ENCODE results near the gene C9orf152. TPM values are rescaled to one million over a fixed set of nuclear protein-coding genes. Genes with fewer than 3 reads are reported as not detected.

C9orf152 gene
- total RNA-seq, 1 donor from 2014 or later = not detected

GRCh38 chr9:110157823-110158664, 49.9 kb downstream of the C9orf152 start:
- H3K4me1 Mint-ChIP-seq (ENCODE audit: low read depth) = peaks cover 28% of the 10 kb centered on the region
- no peaks in the 10 kb centered on the region for H3K9me3 Mint-ChIP-seq (ENCODE audit: low read depth)
- DNase-seq (ENCODE audit: low spot score) = no peak
- H3K4me3 Mint-ChIP-seq (ENCODE audit: unreplicated experiment) = no peak overlapping the region
- TF ChIP-seq CTCF (IDR thresholded peaks at IDR 0.05) = no peak
- no peaks in the 10 kb centered on the region for H3K27me3 Mint-ChIP-seq (ENCODE audit: low read depth)
- no peak overlapping the region for H3K27ac Mint-ChIP-seq (ENCODE audit: unreplicated experiment)
- H3K36me3 Mint-ChIP-seq (ENCODE audit: low read depth) = peaks cover 13% of the 10 kb centered on the region

- no peak for TF ChIP-seq CTCF (IDR thresholded peaks at IDR 0.05)
- H3K9me3 Mint-ChIP-seq (ENCODE audit: low read depth) = no peaks in the 10 kb centered on the region
- H3K27ac Mint-ChIP-seq (ENCODE audit: unreplicated experiment) = peak overlapping the region; percentile 39
- peaks cover 11% of the 10 kb centered on the region for H3K36me3 Mint-ChIP-seq (ENCODE audit: low read depth)
- no peak for DNase-seq (ENCODE audit: low spot score)
- no peak overlapping the region for H3K4me3 Mint-ChIP-seq (ENCODE audit: unreplicated experiment)
- H3K4me1 Mint-ChIP-seq (ENCODE audit: low read depth) = peaks cover 39% of the 10 kb centered on the region
- H3K27me3 Mint-ChIP-seq (ENCODE audit: low read depth) = no peaks in the 10 kb centered on the region
Observed at GRCh38 chr9:110156902-110157301, 51.1 kb downstream of the C9orf152 start.

- Mint-ChIP-seq H3K9me3 (ENCODE audit: low read depth) (no peaks in the 10 kb centered on the region), H3K27ac (ENCODE audit: unreplicated experiment) (no peak overlapping the region), H3K36me3 (ENCODE audit: low read depth) (peaks cover 10% of the 10 kb centered on the region), H3K4me1 (ENCODE audit: low read depth) (peaks cover 43% of the 10 kb centered on the region), H3K4me3 (ENCODE audit: unreplicated experiment) (no peak overlapping the region), H3K27me3 (ENCODE audit: low read depth) (no peaks in the 10 kb centered on the region)
- no peak for DNase-seq (ENCODE audit: low spot score)
- TF ChIP-seq CTCF (IDR thresholded peaks at IDR 0.05) = no peak
Observed at GRCh38 chr9:110156416-110156815, 51.5 kb downstream of the C9orf152 start.

GRCh38 chr9:110155751-110156150, 52.2 kb downstream of the C9orf152 start:
- no peak for DNase-seq (ENCODE audit: low spot score)
- Mint-ChIP-seq H3K27ac (ENCODE audit: unreplicated experiment) (no peak overlapping the region), H3K27me3 (ENCODE audit: low read depth) (no peaks in the 10 kb centered on the region), H3K9me3 (ENCODE audit: low read depth) (no peaks in the 10 kb centered on the region), H3K4me1 (ENCODE audit: low read depth) (peaks cover 50% of the 10 kb centered on the region), H3K4me3 (ENCODE audit: unreplicated experiment) (no peak overlapping the region), H3K36me3 (ENCODE audit: low read depth) (peaks cover 8% of the 10 kb centered on the region)
- TF ChIP-seq CTCF (IDR thresholded peaks at IDR 0.05) = no peak

GRCh38 chr9:110153431-110153830, 54.5 kb downstream of the C9orf152 start:
- Mint-ChIP-seq H3K27ac (ENCODE audit: unreplicated experiment) (no peak overlapping the region), H3K4me1 (ENCODE audit: low read depth) (peaks cover 72% of the 10 kb centered on the region), H3K27me3 (ENCODE audit: low read depth) (no peaks in the 10 kb centered on the region), H3K9me3 (ENCODE audit: low read depth) (peaks cover 3% of the 10 kb centered on the region), H3K36me3 (ENCODE audit: low read depth) (peaks cover 10% of the 10 kb centered on the region), H3K4me3 (ENCODE audit: unreplicated experiment) (no peak overlapping the region)
- DNase-seq (ENCODE audit: low spot score) = no peak
- no peak for TF ChIP-seq CTCF (IDR thresholded peaks at IDR 0.05)

Measured in chondrocyte (in vitro differentiated cells).